H9 (cell line): ENCODE data around the gene CMSS1. TPM values are rescaled to one million over a fixed set of nuclear protein-coding genes. Genes with fewer than 3 reads are reported as not detected.

Experiments
- DNase-seq: peaks from one replicate; pipeline ENCODE4 v3.0.0-alpha.2; 2017
- H2AFZ ChIP-seq: one replicate; pipeline ENCODE4 v1.6.1; 2013; ENCODE audit warnings: mild to moderate bottlenecking, low read length, control low read depth, moderate library complexity
- H2AK5ac ChIP-seq: 2 replicates; pipeline ENCODE4 v1.6.1; 2013; ENCODE audit warnings: low read length, control low read depth, mixed read lengths; ENCODE audit not compliant: insufficient read length
- H2BK120ac ChIP-seq: one replicate; pipeline ENCODE4 v1.6.1; 2013; ENCODE audit warnings: low read depth, mild to moderate bottlenecking, low read length, control low read depth, inconsistent platforms; ENCODE audit not compliant: poor library complexity, severe bottlenecking
- H2BK12ac ChIP-seq: 2 replicates; pipeline ENCODE4 v1.6.1; 2013; ENCODE audit warnings: low read length, control low read depth, mixed read lengths, low read depth; ENCODE audit not compliant: insufficient read length
- H2BK15ac ChIP-seq: 2 replicates; pipeline ENCODE4 v1.6.1; 2013; ENCODE audit warnings: low read depth, low read length, control low read depth
- H2BK20ac ChIP-seq: one replicate; pipeline ENCODE4 v1.6.1; 2013; ENCODE audit warnings: low read depth, mild to moderate bottlenecking, low read length, control low read depth, inconsistent platforms; ENCODE audit not compliant: poor library complexity, severe bottlenecking
- H2BK5ac ChIP-seq: 2 replicates; pipeline ENCODE4 v1.6.1; 2013; ENCODE audit warnings: low read length, control low read depth, mixed read lengths; ENCODE audit not compliant: insufficient read length
- H3K14ac ChIP-seq: 2 replicates; pipeline ENCODE4 v1.6.1; 2013; ENCODE audit warnings: low read length, control low read depth; ENCODE audit not compliant: insufficient read depth
- H3K18ac ChIP-seq: 2 replicates; pipeline ENCODE4 v1.6.1; 2013; ENCODE audit warnings: low read depth, mild to moderate bottlenecking, mixed read lengths, low read length, control low read depth; ENCODE audit not compliant: insufficient read length
- H3K23ac ChIP-seq: 2 replicates; pipeline ENCODE4 v1.6.1; 2013; ENCODE audit warnings: low read length, control low read depth, mixed read lengths, low read depth; ENCODE audit not compliant: insufficient read length
- H3K23me2 ChIP-seq: 2 replicates; pipeline ENCODE4 v1.6.1; 2013; ENCODE audit warnings: low read depth, mild to moderate bottlenecking, mixed read lengths, low read length, control low read depth; ENCODE audit not compliant: insufficient read length, poor library complexity, severe bottlenecking
- H3K27ac ChIP-seq: 2 replicates; pipeline ENCODE4 v1.5.1; 2013; ENCODE audit warnings: low read length, control low read depth, mixed read lengths, low read depth; ENCODE audit not compliant: insufficient read length
- H3K27me3 ChIP-seq: 2 replicates; pipeline ENCODE4 v1.6.1; 2013; ENCODE audit warnings: low read length, control low read depth, inconsistent platforms; ENCODE audit not compliant: insufficient read depth
- H3K4ac ChIP-seq: 2 replicates; pipeline ENCODE4 v1.6.1; 2013; ENCODE audit warnings: low read depth, mild to moderate bottlenecking, control low read depth, inconsistent platforms, low read length, moderate library complexity
- H3K4me1 ChIP-seq: 2 replicates; pipeline ENCODE4 v1.6.1; 2013; ENCODE audit warnings: low read length, control low read depth, inconsistent platforms; ENCODE audit not compliant: insufficient read depth
- H3K4me2 ChIP-seq: 2 replicates; pipeline ENCODE4 v1.6.1; 2013; ENCODE audit warnings: low read length, control low read depth, mixed read lengths; ENCODE audit not compliant: insufficient read length, insufficient read depth
- H3K56ac ChIP-seq: 2 replicates; pipeline ENCODE4 v1.6.1; 2013; ENCODE audit warnings: low read depth, mild to moderate bottlenecking, mixed read lengths, low read length, control low read depth; ENCODE audit not compliant: insufficient read length
- H3K79me1 ChIP-seq: 2 replicates; pipeline ENCODE4 v1.6.1; 2013; ENCODE audit warnings: low read depth, mild to moderate bottlenecking, moderate library complexity, low read length, control low read depth, inconsistent platforms; ENCODE audit not compliant: insufficient read depth, poor library complexity, severe bottlenecking
- H3K79me2 ChIP-seq: 2 replicates; pipeline ENCODE4 v1.6.1; 2013; ENCODE audit warnings: low read length, control low read depth, inconsistent platforms; ENCODE audit not compliant: insufficient read depth
- H3K9ac ChIP-seq: 2 replicates; pipeline ENCODE4 v1.6.1; 2013; ENCODE audit warnings: low read length, control low read depth, mixed read lengths; ENCODE audit not compliant: insufficient read length; ENCODE audit errors: extremely low read depth
- H3K9me3 ChIP-seq: one replicate; pipeline ENCODE4 v1.6.1; 2013; ENCODE audit warnings: low read depth, low read length, inconsistent platforms; ENCODE audit not compliant: control insufficient read depth
- H3T11ph ChIP-seq: one replicate; pipeline ENCODE4 v1.6.1; 2013; ENCODE audit warnings: mild to moderate bottlenecking, low read length, control low read depth, inconsistent platforms
- H4K20me1 ChIP-seq: one replicate; pipeline ENCODE4 v1.6.1; 2013; ENCODE audit not compliant: control insufficient read depth, insufficient read length, insufficient read depth
- H4K5ac ChIP-seq: 2 replicates; pipeline ENCODE4 v1.6.1; 2013; ENCODE audit warnings: low read depth, mild to moderate bottlenecking, mixed read lengths, low read length, control low read depth; ENCODE audit not compliant: insufficient read length
- H4K8ac ChIP-seq: replicated peaks from 2 replicates; pipeline ENCODE4 v1.6.1; 2013; ENCODE audit warnings: low read length, control low read depth, mixed read lengths, low read depth; ENCODE audit not compliant: insufficient read length
- H4K91ac ChIP-seq: 2 replicates; pipeline ENCODE4 v1.6.1; 2013; ENCODE audit warnings: low read depth, mild to moderate bottlenecking, moderate library complexity, mixed read lengths, low read length, control low read depth; ENCODE audit not compliant: insufficient read length
- H3K27ac Mint-ChIP-seq, 3 experiments: 2 replicates in 2 of 3; 3 replicates in 1 of 3; pipeline ENCODE4 v1.8.0; 2020 to 2021; ENCODE audit warnings: mixed read lengths in 3 of 3, mild to moderate bottlenecking in 1 of 3, moderate library complexity in 1 of 3
- H3K27me3 Mint-ChIP-seq: 2 replicates; pipeline ENCODE4 v1.8.0; 2021; ENCODE audit warnings: low read depth, mild to moderate bottlenecking, moderate library complexity, mixed read lengths
- H3K36me3 Mint-ChIP-seq, 3 experiments: 2 replicates in 2 of 3; 3 replicates in 1 of 3; pipeline ENCODE4 v1.8.0; 2020 to 2021; ENCODE audit warnings: low read depth in 3 of 3, mixed read lengths in 3 of 3; ENCODE audit not compliant: insufficient read depth in 1 of 3
- H3K4me1 Mint-ChIP-seq, 2 experiments: 2 replicates each; pipeline ENCODE4 v1.8.0; 2020; ENCODE audit warnings: mixed read lengths in 2 of 2
- H3K4me3 Mint-ChIP-seq, 2 experiments: 2 replicates in 1 of 2; 3 replicates in 1 of 2; pipeline ENCODE4 v1.8.0; 2020 to 2021; ENCODE audit warnings: mild to moderate bottlenecking in 2 of 2, mixed read lengths in 2 of 2, moderate library complexity in 1 of 2
- H3K9me3 Mint-ChIP-seq, 2 experiments: 2 replicates in 1 of 2; 3 replicates in 1 of 2; pipeline ENCODE4 v1.8.0; 2020; ENCODE audit warnings: mild to moderate bottlenecking in 2 of 2, mixed read lengths in 2 of 2, moderate library complexity in 1 of 2
- WGBS: extraction: QIAGEN DNeasy Blood & Tissue Kit; methylation state at CpG from one replicate; pipeline ENCODE4 v1.1.7; 2013; ENCODE audit warnings: missing lambda C conversion rate, low lambda C conversion rate, mixed read lengths; ENCODE audit not compliant: insufficient read length; ENCODE audit errors: extremely low coverage; 5-methylcytosine and 5-hydroxymethylcytosine counted together
- total RNA-seq: library from RNA; stranded (reverse); gene quantifications from 2 replicates; pipeline ENCODE4 v1.2.1, GENCODE V29; 2021
- TF ChIP-seq, protein P1 (sequence below): fragments of 200-600 bp; sonication (generic); conservative IDR thresholded peaks from 3 replicates; pipeline ENCODE4 v1.8.0; 2021; ENCODE audit warnings: antibody characterized with exemption, mild to moderate bottlenecking

The CMSS1 gene
- total RNA-seq, 1 experiment from 2014 or later, result 61.8 TPM

DNA sequence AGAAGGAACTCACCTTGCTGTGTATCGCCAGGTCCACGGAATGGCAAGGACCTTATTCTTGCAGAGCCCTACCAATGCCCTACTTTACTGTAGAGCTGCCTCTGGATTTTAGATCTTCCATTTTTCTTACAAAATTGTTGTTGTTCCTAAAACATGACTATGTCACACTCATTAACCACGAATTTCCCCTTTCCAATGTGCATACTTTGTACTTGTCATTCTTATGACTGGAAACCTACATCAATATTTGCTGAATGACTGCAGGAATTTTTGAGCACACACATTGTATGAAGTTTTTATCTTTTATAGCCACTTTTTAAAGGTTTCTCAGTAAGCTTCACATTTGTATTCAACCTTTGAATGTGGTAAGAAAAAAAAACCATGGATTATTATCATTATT is 35.9 kb upstream of the CMSS1 start:
- H3K18ac ChIP-seq, result no peak overlapping the region
- WGBS, result no CpG with 5 or more reads among the region's 3 CpGs
- no peak for DNase-seq

More for the DNA sequence above, 35.9 kb upstream of the CMSS1 start:
- Histone ChIP-seq H3K4ac (no peak overlapping the region), H3K56ac (no peak overlapping the region), H2BK12ac (no peak overlapping the region), H2BK15ac (no peak overlapping the region), H3K27me3 (no peaks in the 10 kb centered on the region), H3K9ac (no peak overlapping the region), H3K79me2 (no peaks in the 10 kb centered on the region), H4K8ac (no peak overlapping the region), H3K9me3 (no peaks in the 10 kb centered on the region), H2BK5ac (no peak overlapping the region), H2AK5ac (no peak overlapping the region), H3K79me1 (no peaks in the 10 kb centered on the region), H3K23me2 (no peaks in the 10 kb centered on the region), H4K91ac (no peak overlapping the region), H2BK20ac (no peak overlapping the region), H3K14ac (no peak overlapping the region), H3K23ac (no peak overlapping the region), H3K4me2 (no peak overlapping the region), H3K27ac (no peak overlapping the region), H3K4me1 (no peaks in the 10 kb centered on the region; the same call in 1 of the 2 replicates), H4K5ac (no peak overlapping the region), H2AFZ (no peak overlapping the region), H4K20me1 (no peaks in the 10 kb centered on the region), H2BK120ac (no peak overlapping the region), H3T11ph (no peak overlapping the region)
- Mint-ChIP-seq H3K27ac (no peak overlapping the region), H3K4me3 (no peak overlapping the region), H3K4me1 (peaks cover 9% of the 10 kb centered on the region in 2 experiments; a peak in 3 of 4 replicates), H3K9me3 (no peaks in the 10 kb centered on the region), H3K27me3 (no peaks in the 10 kb centered on the region; the same call in 1 of the 2 replicates), H3K36me3 (no peaks in the 10 kb centered on the region)
- TF ChIP-seq, protein P1, sequence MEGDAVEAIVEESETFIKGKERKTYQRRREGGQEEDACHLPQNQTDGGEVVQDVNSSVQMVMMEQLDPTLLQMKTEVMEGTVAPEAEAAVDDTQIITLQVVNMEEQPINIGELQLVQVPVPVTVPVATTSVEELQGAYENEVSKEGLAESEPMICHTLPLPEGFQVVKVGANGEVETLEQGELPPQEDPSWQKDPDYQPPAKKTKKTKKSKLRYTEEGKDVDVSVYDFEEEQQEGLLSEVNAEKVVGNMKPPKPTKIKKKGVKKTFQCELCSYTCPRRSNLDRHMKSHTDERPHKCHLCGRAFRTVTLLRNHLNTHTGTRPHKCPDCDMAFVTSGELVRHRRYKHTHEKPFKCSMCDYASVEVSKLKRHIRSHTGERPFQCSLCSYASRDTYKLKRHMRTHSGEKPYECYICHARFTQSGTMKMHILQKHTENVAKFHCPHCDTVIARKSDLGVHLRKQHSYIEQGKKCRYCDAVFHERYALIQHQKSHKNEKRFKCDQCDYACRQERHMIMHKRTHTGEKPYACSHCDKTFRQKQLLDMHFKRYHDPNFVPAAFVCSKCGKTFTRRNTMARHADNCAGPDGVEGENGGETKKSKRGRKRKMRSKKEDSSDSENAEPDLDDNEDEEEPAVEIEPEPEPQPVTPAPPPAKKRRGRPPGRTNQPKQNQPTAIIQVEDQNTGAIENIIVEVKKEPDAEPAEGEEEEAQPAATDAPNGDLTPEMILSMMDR, result no peak
